Kidney epithelial cell (primary cell): ENCODE measurements around the gene POLA1. TPM values are rescaled to one million over a fixed set of nuclear protein-coding genes. Genes with fewer than 3 reads are reported as not detected.

ENCODE experiments used
- DNase-seq: peaks from one replicate; pipeline ENCODE4 v3.0.0-alpha.2; 2010; ENCODE audit warnings: low read depth
- H3K27me3 ChIP-seq: 2 replicates; pipeline ENCODE4 v1.6.0; 2011; ENCODE audit warnings: low read length; ENCODE audit not compliant: control insufficient read depth, insufficient read depth
- H3K36me3 ChIP-seq: 2 replicates; pipeline ENCODE4 v1.5.1; 2011; ENCODE audit warnings: low read length; ENCODE audit not compliant: control insufficient read depth, insufficient read depth
- H3K4me3 ChIP-seq: 2 replicates; pipeline ENCODE4 v1.5.1; 2011; ENCODE audit warnings: low read depth, mild to moderate bottlenecking, control low read depth, low read length
- CTCF ChIP-seq: IDR thresholded peaks from 2 replicates; pipeline ENCODE4 v1.5.1; 2011; ENCODE audit warnings: mild to moderate bottlenecking, moderate library complexity, low read length, control low read depth, inconsistent platforms; ENCODE audit not compliant: insufficient read depth, poor library complexity, severe bottlenecking
- total RNA-seq: library from RNA; depleted of rRNA; stranded (reverse); fragments of >200 nt; gene quantifications from 2 replicates; pipeline ENCODE4 v1.2.3, GENCODE V29; 2015

POLA1 gene
- total RNA-seq, 1 donor from 2014 or later, result 6.2 TPM

DNA sequence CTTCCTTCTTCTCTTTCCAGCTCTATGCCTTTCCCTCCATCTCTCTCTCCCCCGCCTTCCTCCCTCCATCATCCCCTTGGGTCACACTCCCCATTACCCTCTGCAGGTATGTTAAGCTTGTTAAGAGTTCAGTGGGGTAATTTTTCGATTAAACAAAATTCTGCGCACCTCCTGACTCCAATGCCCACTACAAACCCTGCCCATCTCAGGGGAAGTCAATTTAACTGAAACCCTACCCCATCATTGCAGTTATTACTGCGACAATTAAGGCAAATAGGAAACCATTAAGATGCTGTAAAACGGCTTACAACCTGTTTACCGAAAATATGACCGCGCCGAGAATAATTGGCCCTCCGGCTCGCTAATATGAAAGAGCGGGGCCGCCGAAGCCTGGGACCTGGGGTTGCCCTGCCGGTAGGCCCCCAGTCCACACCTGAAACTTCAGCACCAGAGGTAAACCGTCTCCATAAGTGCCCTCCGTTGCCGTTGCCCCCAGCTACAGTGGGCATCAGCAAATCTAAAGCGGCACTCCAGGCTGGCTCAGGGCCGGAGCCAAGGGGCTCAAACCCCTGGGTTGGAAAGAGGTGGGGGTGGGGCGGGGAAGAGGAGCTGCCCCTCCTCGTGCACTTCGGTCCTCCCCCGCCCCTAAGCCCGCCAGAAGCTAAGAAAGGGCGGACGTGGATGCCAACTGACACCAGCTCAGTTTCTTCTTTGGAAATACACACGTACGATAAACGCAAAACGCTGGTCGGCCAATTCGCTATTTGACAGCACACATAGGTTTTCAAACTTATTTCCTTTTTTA lies 317.3 kb downstream of the POLA1 start:
- DNase-seq, result no peak
- Histone ChIP-seq H3K4me3 (no peak overlapping the region), H3K27me3 (peaks cover 87% of the 10 kb centered on the region), H3K36me3 (no peaks in the 10 kb centered on the region)
- no peak for TF ChIP-seq CTCF

GRCh38 chrX:25011589-25012432 lies 318.1 kb downstream of the POLA1 start:
- DNase-seq, result no peak
- Histone ChIP-seq H3K27me3 (peaks cover 87% of the 10 kb centered on the region), H3K4me3 (no peak overlapping the region), H3K36me3 (no peaks in the 10 kb centered on the region)
- TF ChIP-seq CTCF, result no peak

DNA sequence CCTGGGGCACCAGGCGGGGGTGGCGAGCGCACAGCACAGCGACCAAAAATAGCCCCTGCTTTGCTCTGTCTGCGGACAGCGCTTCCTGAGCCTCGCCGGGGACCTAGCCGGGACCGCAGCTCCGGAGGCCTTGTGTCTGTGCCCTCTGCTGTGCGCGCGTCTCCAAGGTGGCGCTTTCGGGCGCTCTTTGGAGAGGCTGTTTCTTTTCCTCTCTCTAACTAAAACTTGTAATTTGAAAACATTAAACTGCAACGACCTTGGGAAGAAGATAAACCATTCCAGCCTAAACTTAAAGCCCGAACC lies 318.7 kb downstream of the POLA1 start:
- H3K36me3 ChIP-seq, result no peaks in the 10 kb centered on the region
- TF ChIP-seq CTCF, result no peak
- no peak for DNase-seq
- H3K4me3 ChIP-seq, result no peak overlapping the region
- H3K27me3 ChIP-seq, result peaks cover 86% of the 10 kb centered on the region

- Histone ChIP-seq H3K27me3 (peaks cover 87% of the 10 kb centered on the region), H3K36me3 (no peaks in the 10 kb centered on the region), H3K4me3 (no peak overlapping the region)
- no peak for DNase-seq
- TF ChIP-seq CTCF, result no peak
These were observed 319.3 kb downstream of the POLA1 start for GRCh38 chrX:25012793-25013631.

DNA sequence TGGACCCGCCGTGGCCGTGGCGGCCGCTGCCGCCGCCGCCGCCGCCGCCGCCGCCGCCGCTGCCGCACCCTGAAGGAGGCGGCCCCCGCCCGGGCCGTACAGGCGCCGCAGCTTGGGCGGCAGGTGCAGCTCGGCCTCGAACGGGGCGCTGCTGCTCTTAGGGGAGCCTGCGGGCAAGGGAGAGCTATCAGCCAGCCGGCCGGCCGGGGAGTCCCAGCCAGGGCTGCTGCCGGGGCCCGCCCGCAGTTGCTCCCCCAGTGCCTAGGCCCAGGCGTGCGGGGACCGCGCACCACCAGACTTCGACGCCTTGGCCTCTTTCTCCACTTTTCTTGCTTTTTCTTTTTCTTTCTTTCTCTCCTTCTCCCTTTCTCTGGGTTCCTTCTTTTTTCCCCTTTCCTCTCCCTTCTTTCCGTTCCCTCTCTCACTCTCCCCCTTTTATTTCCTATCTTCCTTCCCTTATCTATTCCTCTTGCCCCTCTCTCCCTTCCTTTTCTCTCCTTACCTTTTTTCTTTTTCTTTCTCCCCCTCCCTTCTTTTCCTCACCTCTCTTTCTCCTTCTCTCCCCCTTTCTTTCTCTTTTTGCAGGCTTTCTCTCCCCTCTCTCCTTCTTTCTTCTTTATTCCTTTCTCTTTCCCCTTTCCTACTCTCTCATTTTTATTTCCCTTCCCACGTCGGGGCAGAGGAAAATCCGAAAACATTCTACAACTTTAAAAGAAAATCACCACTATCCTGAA lies 320.1 kb downstream of the POLA1 start:
- Histone ChIP-seq H3K36me3 (no peaks in the 10 kb centered on the region), H3K4me3 (no peak overlapping the region), H3K27me3 (peaks cover 83% of the 10 kb centered on the region)
- no peak for TF ChIP-seq CTCF
- no peak for DNase-seq
